ENCODE data around the gene CCDC188. TPM values are rescaled to one million over a fixed set of nuclear protein-coding genes. Genes with fewer than 3 reads are reported as not detected.

Gene CCDC188
- total and polyA plus RNA-seq, 9 of the 15 experiments (the other 6 are each of a cell fraction or from before 2014, with no cell fraction given) = not detected

- no peak for TF ChIP-seq SIN3B (IDR thresholded peaks at IDR 0.05; ENCODE audit: low read depth)
- TF ChIP-seq ZFP30 (CRISPR knock-in tag; IDR thresholded peaks at IDR 0.05; ENCODE audit: borderline replicate concordance) = no peak
- peak; percentile 11; the same call in 1 of the 2 replicates for TF ChIP-seq MAX (CRISPR knock-in tag; IDR thresholded peaks at IDR 0.05)
- TF ChIP-seq ZNF282 (CRISPR knock-in tag; IDR thresholded peaks at IDR 0.05) = 0 out of 2 replicates have a peak, but pooled peaks have one; percentile 38
- no peak for TF ChIP-seq MYNN (IDR thresholded peaks at IDR 0.05)
- no peak for TF ChIP-seq MYNN (CRISPR knock-in tag; IDR thresholded peaks at IDR 0.05)
- 0 out of 4 replicates have a peak, but pooled peaks of 1 of the 2 experiments have one; percentile 34 for TF ChIP-seq FOXA3 (CRISPR knock-in tag; conservative IDR thresholded peaks at IDR 0.05 in 1 of 2, IDR thresholded peaks at IDR 0.05 in 1 of 2)
- TF ChIP-seq CEBPG (CRISPR knock-in tag; IDR thresholded peaks at IDR 0.05) = 0 out of 2 replicates have a peak, but pooled peaks have one; percentile 35
- no peak for TF ChIP-seq CEBPG (tag; conservative IDR thresholded peaks at IDR 0.05 in 1 of 2, IDR thresholded peaks at IDR 0.05 in 1 of 2)
These were observed 15.1 kb upstream of the CCDC188 start (continued) for GRCh38 chr22:20165913-20166312.

GRCh38 chr22:20165421-20165820, 14.6 kb upstream of the CCDC188 start:
- Histone ChIP-seq H4K20me1 (replicated peaks; ENCODE audit: control insufficient read depth, insufficient read depth, low read length) (peaks cover 23% of the 10 kb centered on the region; the same call in 1 of the 2 replicates), H3K4me2 (ENCODE audit: insufficient read depth, low read length) (no peak overlapping the region), H3K4me1 (replicated peaks in 1 of 2; ENCODE audit: control insufficient read depth in 2 of 2, insufficient read depth in 2 of 2, low read length in 2 of 2) (peaks cover 0 to 19% of the 10 kb centered on the region in 2 experiments; a peak in 1 of 5 replicates), H3K9me3 (replicated peaks; ENCODE audit: control insufficient read depth, insufficient read depth, low read depth, low read length) (peaks cover 6% of the 10 kb centered on the region), H3K27ac (ENCODE audit: extremely low read depth, low read depth, low read length) (no peak overlapping the region), H3K4me3 (no peak overlapping the region), H2AFZ (ENCODE audit: low read depth, low read length) (no peak overlapping the region), H3K9ac (ENCODE audit: insufficient read depth in 1 of 2, low read depth in 2 of 2, low read length in 2 of 2) (peak overlapping the region in 1 of 2 experiments; percentile 32; a peak in 1 of 4 replicates), H3K9me1 (ENCODE audit: control insufficient read depth, insufficient read depth, low read length) (no peaks in the 10 kb centered on the region), H3K27me3 (ENCODE audit: control insufficient read depth in 2 of 2, insufficient read depth in 2 of 2, low read length in 2 of 2) (peaks cover 42 to 54% of the 10 kb centered on the region in 2 experiments; a peak in 4 of 5 replicates), H3K36me3 (ENCODE audit: control insufficient read depth, insufficient read depth, low read length) (no peaks in the 10 kb centered on the region), H3K79me2 (ENCODE audit: control insufficient read depth, insufficient read depth, low read length) (no peaks in the 10 kb centered on the region)
- intact Hi-C loops (cut with micrococcal nuclease) = loop anchor here (5.0 kb wide), 1 partner anchor 42 kb away; no protein-coding TSS in a partner anchor
- ChIA-PET POLR2A (no interaction called here), CTCF (ENCODE audit: low intra/inter-chr PET ratio) (no interaction called here)
- in situ Hi-C loops (cut with MboI) = loop anchor here (25.0 kb wide), 1 partner anchor 522 kb away; no protein-coding TSS in a partner anchor
- whole genome bisulfite sequencing (ENCODE audit: insufficient coverage, low coverage, missing lambda C conversion rate) = 6% methylated on average over 12 of the region's 12 CpGs
- ATAC-seq (no peak), DNase-seq (ENCODE audit: extremely low read depth in 1 of 4, low spot score in 3 of 4) (no peak), FAIRE-seq (no peak)
- BruUV-seq (replicated peaks) = no TSS peak
- peak; percentile 76 for TF ChIP-seq THAP12 (CRISPR knock-in tag; IDR thresholded peaks at IDR 0.05)
- no peak for TF ChIP-seq ZNF316 (IDR thresholded peaks at IDR 0.05)
- 0 out of 2 replicates have a peak, but pooled peaks have one; percentile 22 for TF ChIP-seq RBFOX2 (IDR thresholded peaks at IDR 0.05; ENCODE audit: low read depth, low read length)
- no peak for TF ChIP-seq CCNT2 (IDR thresholded peaks at IDR 0.05; ENCODE audit: borderline replicate concordance, extremely low read depth, insufficient read length, low read depth, low read length)
- no peak for TF ChIP-seq ZBTB11 (CRISPR knock-in tag; IDR thresholded peaks at IDR 0.05)
- peak; percentile 43 for TF ChIP-seq FIP1L1 (IDR thresholded peaks at IDR 0.05; ENCODE audit: low read depth, low read length, poor library complexity, severe bottlenecking)
